Prostate gland (tissue), 2 donors: Measurements from ENCODE around the gene C12orf60.

Experiments
- CTCF ChIP-seq, 4 experiments: fragments of 200-600 bp in 2 of 4; fragments of 450-650 bp in 2 of 4; sonication (generic) in 2 of 4; IDR thresholded peaks; 1 replicate in 3 of 4; 2 replicates in 1 of 4; pipeline ENCODE4 v1.5.1; 2016 to 2019; ENCODE audit warnings: antibody characterized with exemption in 4 of 4, mild to moderate bottlenecking in 2 of 4, moderate library complexity in 2 of 4
- POLR2A ChIP-seq: fragments of 450-650 bp; IDR thresholded peaks from one replicate; pipeline ENCODE4 v1.6.1; 2016; ENCODE audit warnings: antibody characterized with exemption, mild to moderate bottlenecking

GRCh38 chr12:14767617-14768016 lies 35.9 kb upstream of the C12orf60 start:
- TF ChIP-seq CTCF (IDR thresholded peaks at IDR 0.05) = no peak
- no peak for TF ChIP-seq POLR2A
